ENCODE measurements around the gene THY1. TPM values are rescaled to one million over a fixed set of nuclear protein-coding genes. Genes with fewer than 3 reads are reported as not detected.

Gene THY1
- total and polyA plus RNA-seq, 9 of the 15 experiments (the other 6 are each of a cell fraction or from before 2014, with no cell fraction given) = 0.07 to 0.40 (median 0.16) TPM; not detected in 5

DNA sequence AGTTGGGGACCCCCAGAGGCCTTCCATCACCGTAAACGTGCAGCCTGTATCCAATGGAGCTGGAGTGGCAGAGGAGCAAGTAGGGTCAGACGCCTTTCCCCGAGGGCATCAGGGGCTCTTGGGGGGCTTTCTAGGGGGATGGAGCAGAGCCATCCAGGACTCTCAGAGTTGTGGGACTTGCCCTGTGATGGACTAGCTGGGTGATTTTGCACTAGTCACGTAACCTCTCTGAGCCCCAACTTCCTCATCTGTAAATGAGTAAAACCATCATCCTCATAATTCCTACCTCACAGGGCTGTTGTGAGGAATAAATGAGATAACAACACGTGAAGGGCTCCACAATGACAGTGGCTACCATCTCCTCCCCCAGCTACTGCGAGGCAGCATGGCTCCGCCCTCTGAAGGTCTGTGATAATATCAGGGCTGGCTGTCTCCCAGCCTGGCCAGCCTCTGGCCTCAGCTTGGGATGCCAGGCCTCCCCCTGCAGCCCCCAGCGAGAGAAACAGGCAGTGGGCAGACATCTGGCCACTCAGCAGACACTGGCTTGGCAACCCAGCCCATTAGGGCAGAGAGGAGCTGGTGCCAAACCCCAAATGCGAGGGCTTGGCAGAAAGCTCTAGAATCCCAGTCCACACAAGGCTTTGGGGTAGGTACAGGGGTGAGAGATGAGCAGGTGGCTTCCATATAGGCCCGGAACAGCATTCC, 48.2 kb downstream of the THY1 start (continued):
- TF ChIP-seq RBM25 (IDR thresholded peaks at IDR 0.05; ENCODE audit: low read depth, low read length, severe bottlenecking) (peak; percentile 79), BCOR (IDR thresholded peaks at IDR 0.05) (peak; percentile 78), L3MBTL2 (IDR thresholded peaks at IDR 0.05) (peak; percentile 63; the same call in 1 of the 2 replicates), CXXC5 (CRISPR knock-in tag; IDR thresholded peaks at IDR 0.05) (0 out of 2 replicates have a peak, but pooled peaks have one; percentile 50), ZNF263 (CRISPR knock-in tag; IDR thresholded peaks at IDR 0.05; ENCODE audit: borderline replicate concordance) (peak; percentile 34; the same call in 1 of the 2 replicates), MAFK (IDR thresholded peaks at IDR 0.05; ENCODE audit: low read length) (peak; percentile 12; the same call in 1 of the 2 replicates), SMARCE1 (IDR thresholded peaks at IDR 0.05) (0 out of 2 replicates have a peak, but pooled peaks have one; percentile 44), NFIC (IDR thresholded peaks at IDR 0.05) (no peak), SNRNP70 (optimal IDR thresholded peaks at IDR 0.05; ENCODE audit: low read depth, low read length) (no peak), MYNN (IDR thresholded peaks at IDR 0.05) (peak; percentile 40; the same call in 1 of the 2 replicates), MYNN (CRISPR knock-in tag; IDR thresholded peaks at IDR 0.05) (no peak), CBX1 (IDR thresholded peaks at IDR 0.05; ENCODE audit: low read depth) (0 out of 2 replicates have a peak, but pooled peaks have one; percentile 19), SRF (CRISPR knock-in tag; IDR thresholded peaks at IDR 0.05) (peak in 1 of 2 experiments; percentile 23; a peak in 1 of 4 replicates), CREM (IDR thresholded peaks at IDR 0.05; ENCODE audit: low read depth) (peak; percentile 84), TEAD4 (IDR thresholded peaks at IDR 0.05; ENCODE audit: low read length) (peak; percentile 26; the same call in 1 of the 2 replicates), TEAD4 (CRISPR knock-in tag; IDR thresholded peaks at IDR 0.05; ENCODE audit: borderline replicate concordance) (no peak), TCF3 (CRISPR knock-in tag; IDR thresholded peaks at IDR 0.05) (no peak)
- TF ChIP-seq, protein P1, sequence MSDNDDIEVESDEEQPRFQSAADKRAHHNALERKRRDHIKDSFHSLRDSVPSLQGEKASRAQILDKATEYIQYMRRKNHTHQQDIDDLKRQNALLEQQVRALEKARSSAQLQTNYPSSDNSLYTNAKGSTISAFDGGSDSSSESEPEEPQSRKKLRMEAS (CRISPR knock-in tag; IDR thresholded peaks at IDR 0.05) = peak; percentile 73
- TF ChIP-seq, protein P2, sequence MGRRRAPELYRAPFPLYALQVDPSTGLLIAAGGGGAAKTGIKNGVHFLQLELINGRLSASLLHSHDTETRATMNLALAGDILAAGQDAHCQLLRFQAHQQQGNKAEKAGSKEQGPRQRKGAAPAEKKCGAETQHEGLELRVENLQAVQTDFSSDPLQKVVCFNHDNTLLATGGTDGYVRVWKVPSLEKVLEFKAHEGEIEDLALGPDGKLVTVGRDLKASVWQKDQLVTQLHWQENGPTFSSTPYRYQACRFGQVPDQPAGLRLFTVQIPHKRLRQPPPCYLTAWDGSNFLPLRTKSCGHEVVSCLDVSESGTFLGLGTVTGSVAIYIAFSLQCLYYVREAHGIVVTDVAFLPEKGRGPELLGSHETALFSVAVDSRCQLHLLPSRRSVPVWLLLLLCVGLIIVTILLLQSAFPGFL (CRISPR knock-in tag; IDR thresholded peaks at IDR 0.05) = no peak
- TF ChIP-seq, protein P3, sequence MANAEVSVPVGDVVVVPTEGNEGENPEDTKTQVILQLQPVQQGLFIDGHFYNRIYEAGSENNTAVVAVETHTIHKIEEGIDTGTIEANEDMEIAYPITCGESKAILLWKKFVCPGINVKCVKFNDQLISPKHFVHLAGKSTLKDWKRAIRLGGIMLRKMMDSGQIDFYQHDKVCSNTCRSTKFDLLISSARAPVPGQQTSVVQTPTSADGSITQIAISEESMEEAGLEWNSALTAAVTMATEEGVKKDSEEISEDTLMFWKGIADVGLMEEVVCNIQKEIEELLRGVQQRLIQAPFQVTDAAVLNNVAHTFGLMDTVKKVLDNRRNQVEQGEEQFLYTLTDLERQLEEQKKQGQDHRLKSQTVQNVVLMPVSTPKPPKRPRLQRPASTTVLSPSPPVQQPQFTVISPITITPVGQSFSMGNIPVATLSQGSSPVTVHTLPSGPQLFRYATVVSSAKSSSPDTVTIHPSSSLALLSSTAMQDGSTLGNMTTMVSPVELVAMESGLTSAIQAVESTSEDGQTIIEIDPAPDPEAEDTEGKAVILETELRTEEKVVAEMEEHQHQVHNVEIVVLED (CRISPR knock-in tag; IDR thresholded peaks at IDR 0.05) = no peak
- TF ChIP-seq, protein P4, sequence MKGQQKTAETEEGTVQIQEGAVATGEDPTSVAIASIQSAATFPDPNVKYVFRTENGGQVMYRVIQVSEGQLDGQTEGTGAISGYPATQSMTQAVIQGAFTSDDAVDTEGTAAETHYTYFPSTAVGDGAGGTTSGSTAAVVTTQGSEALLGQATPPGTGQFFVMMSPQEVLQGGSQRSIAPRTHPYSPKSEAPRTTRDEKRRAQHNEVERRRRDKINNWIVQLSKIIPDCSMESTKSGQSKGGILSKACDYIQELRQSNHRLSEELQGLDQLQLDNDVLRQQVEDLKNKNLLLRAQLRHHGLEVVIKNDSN (CRISPR knock-in tag; IDR thresholded peaks at IDR 0.05) = peak; percentile 80
- TF ChIP-seq, protein P5, sequence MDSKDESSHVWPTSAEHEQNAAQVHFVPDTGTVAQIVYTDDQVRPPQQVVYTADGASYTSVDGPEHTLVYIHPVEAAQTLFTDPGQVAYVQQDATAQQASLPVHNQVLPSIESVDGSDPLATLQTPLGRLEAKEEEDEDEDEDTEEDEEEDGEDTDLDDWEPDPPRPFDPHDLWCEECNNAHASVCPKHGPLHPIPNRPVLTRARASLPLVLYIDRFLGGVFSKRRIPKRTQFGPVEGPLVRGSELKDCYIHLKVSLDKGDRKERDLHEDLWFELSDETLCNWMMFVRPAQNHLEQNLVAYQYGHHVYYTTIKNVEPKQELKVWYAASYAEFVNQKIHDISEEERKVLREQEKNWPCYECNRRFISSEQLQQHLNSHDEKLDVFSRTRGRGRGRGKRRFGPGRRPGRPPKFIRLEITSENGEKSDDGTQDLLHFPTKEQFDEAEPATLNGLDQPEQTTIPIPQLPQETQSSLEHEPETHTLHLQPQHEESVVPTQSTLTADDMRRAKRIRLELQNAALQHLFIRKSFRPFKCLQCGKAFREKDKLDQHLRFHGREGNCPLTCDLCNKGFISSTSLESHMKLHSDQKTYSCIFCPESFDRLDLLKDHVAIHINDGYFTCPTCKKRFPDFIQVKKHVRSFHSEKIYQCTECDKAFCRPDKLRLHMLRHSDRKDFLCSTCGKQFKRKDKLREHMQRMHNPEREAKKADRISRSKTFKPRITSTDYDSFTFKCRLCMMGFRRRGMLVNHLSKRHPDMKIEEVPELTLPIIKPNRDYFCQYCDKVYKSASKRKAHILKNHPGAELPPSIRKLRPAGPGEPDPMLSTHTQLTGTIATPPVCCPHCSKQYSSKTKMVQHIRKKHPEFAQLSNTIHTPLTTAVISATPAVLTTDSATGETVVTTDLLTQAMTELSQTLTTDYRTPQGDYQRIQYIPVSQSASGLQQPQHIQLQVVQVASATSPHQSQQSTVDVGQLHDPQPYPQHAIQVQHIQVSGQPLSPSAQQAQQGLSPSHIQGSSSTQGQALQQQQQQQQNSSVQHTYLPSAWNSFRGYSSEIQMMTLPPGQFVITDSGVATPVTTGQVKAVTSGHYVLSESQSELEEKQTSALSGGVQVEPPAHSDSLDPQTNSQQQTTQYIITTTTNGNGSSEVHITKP (IDR thresholded peaks at IDR 0.05; ENCODE audit: partially characterized antibody) = no peak
